Frontal cortex (tissue), 4 donors: Measurements from ENCODE around the gene ALDOB. TPM values are rescaled to one million over a fixed set of nuclear protein-coding genes. Genes with fewer than 3 reads are reported as not detected.

Experiments used
- DNase-seq, 2 donors: peaks; one replicate each; pipeline ENCODE4 v3.0.0; 2012; ENCODE audit warnings: low spot score in 2 of 2
- FAIRE-seq: peaks from 2 replicates; lab custom pipeline; 2012; peaks lifted over from hg19 to GRCh38; lab: Jason Lieb, UNC
- total RNA-seq: library from RNA; depleted of rRNA; stranded (reverse); fragments of >200 nt; gene quantifications from one replicate; pipeline ENCODE4 v1.2.3, GENCODE V29; 2014
- donor health status: control.
- donor health status: control.
- donor health status: control.

ALDOB gene
- total RNA-seq, 1 donor from 2014 or later, result not detected

- DNase-seq, result peak; percentile 30 to 58
- FAIRE-seq, result no peak
Measured at GRCh38 chr9:101458963-101459631, 23.5 kb upstream of the ALDOB start.

GRCh38 chr9:101457003-101457402 is 21.4 kb upstream of the ALDOB start:
- DNase-seq (no peak), FAIRE-seq (no peak)

DNA sequence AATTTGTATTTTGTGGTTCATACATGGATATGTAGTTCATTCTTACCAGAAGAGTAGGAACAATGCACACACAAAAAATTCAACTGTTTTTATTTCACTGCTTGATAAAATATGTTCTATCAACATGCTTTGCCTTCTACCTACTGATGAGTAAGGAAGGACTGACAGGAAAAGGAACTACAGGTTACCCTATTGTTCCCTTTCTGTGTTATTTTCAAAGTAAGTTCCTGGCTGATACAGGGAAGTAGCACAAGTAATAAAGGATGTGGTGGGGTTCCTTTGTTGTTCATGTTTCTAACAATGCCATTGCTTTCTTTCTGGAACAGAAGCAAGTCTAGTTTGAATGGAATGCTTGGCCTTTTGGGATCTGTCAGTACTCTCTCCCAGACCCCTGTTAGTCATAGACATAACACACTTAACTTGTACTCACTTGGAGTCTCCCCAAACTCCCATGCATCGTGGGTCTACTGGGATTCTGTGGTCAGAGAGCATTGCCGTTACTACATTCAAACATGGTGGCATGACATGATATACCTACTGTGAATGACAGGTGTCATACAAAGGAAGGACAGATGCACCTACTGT is 20.2 kb upstream of the ALDOB start:
- DNase-seq, result no peak
- no peak for FAIRE-seq

DNA sequence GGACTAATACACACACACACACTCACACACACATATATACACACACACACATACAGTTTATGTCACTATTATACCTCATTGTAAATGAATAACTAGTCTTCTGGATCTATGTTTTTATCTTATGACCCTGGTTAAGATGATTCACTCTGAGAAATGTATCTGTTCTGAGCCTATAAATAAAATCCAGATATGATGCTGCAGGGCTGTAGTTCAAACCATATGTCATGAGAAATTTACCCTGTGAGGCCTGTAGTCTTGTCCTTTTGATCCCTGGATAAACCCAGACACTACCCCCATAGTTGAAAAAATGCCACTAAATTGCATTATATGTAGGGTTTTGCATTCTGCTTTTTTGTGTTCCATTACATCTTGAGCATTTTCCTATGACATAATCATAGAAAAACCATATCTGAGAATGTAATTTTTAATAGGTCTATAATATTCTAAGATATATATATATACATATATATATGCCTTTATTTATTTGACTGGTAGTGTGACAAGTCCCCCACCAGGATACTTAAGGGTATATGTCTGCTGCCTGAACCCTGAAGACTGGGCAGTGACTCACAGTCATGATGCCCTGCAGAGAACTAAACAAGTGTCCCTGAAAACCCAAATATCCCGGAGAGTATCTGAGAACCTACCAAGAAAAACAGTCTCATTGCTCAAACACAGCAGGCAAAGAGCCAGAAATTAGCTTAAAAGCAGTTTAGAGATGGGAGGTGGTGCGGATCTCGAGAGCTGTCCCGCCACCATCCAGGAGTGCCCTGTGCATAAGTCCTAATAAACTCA is 18.4 kb upstream of the ALDOB start:
- no peak for FAIRE-seq

GRCh38 chr9:101451498-101451897 is 15.9 kb upstream of the ALDOB start:
- DNase-seq, result no peak
- FAIRE-seq, result no peak

More for the DNA sequence above, 18.4 kb upstream of the ALDOB start:
- no peak for DNase-seq

DNA sequence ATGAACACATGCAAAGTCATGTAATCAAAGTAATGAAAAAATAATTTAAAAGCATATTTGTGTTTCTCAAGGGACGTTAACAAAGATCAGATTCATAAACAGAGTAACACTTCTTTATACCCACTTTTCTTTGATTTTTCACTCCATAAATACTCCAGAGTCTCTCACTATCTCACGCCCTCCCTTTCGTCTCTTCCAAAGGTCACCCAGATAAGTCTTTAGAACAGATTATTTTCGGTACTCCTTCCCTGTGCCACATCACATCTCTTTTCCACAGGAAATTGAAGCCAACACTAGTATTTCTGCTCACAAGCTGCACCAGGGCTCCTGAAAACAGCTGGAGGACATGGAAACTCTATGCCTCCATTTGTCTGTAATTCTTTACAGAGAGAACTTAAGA is 15.4 kb upstream of the ALDOB start:
- no peak for FAIRE-seq
- DNase-seq, result no peak

GRCh38 chr9:101449071-101449721 is 13.6 kb upstream of the ALDOB start:
- FAIRE-seq (no peak), DNase-seq (peak; percentile 41 to 67)

- no peak for FAIRE-seq
Measured at GRCh38 chr9:101448680-101449070, 13.1 kb upstream of the ALDOB start.

GRCh38 chr9:101446732-101447131 is 11.2 kb upstream of the ALDOB start:
- FAIRE-seq, result no peak

More at GRCh38 chr9:101448680-101449070, 13.1 kb upstream of the ALDOB start:
- DNase-seq, result no peak

DNA sequence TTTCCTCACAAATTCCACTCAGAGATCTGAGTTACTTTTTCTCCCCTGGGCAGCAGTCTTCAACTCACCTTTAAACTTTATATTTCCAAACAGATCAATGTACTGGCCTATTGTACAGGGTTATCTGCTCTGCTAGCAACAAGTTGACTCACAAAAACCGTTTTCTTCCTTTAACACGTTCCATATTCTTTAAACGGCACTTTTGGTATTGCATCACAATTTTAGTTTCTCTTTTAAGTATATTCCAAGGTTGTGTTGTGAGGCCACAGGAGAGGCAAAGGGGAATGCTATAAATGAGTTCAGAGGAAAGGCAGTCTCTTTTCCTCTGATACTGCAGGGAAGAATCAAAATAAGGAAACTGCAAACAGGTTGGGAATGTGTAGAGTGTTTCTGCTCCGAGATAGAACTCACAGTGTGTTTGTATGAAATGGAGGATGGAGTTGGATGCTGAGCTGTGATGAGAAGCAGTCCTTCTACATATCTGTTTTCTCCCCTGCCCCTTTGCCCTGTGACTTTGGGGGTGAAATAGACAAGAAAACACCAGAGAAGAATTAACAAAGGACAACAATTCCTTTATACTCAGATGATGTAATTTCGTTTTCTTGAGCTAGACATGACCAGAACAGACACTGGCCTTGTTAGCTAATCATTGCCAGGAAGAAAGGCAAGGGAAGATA is 9.9 kb upstream of the ALDOB start:
- FAIRE-seq (no peak), DNase-seq (no peak)

More at GRCh38 chr9:101446732-101447131, 11.2 kb upstream of the ALDOB start:
- no peak for DNase-seq

DNA sequence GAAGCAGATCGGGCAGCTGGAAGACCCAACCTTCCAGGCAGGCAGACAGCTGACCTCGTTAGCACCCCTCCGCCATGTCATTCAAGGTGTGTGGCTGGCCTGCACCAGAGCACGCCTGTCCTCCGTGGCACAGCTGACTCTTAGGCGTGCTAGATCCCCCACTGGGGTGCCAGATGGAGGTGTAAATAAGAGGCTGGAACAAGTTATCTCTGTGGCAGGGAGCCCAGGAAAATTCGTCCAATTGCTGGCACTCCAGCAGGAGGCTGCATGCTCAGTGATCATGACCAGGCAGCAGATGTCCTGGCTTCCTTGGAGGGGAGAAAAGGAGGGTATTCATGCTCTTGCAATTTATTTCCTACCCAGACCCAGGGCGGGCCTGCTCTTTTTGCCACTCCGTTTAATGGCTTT is 7.8 kb upstream of the ALDOB start:
- DNase-seq (no peak), FAIRE-seq (no peak)

DNA sequence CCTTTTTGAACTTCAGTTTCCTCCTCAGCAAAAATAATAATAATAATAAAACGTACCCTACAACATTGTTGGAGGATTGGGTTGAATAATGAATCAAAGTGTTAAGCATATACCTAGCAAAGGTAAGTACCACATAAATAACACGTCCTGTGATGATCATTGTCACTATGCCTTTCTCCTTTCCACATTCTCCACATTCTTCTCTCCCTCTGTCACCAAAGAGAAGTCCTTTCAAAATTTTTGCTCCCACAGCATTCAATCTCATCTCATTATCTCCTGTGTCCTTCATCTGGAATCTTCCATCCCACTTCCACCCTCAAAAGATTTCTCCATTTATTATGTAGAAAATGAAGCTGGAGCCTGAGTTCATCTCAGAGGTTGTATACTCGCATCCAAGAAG is 7.2 kb upstream of the ALDOB start:
- DNase-seq (no peak), FAIRE-seq (no peak)

GRCh38 chr9:101442318-101442717 is 6.7 kb upstream of the ALDOB start:
- FAIRE-seq (no peak), DNase-seq (no peak)

- no peak for DNase-seq
- FAIRE-seq, result no peak
Measured at GRCh38 chr9:101440714-101441230, 5.2 kb upstream of the ALDOB start.

DNA sequence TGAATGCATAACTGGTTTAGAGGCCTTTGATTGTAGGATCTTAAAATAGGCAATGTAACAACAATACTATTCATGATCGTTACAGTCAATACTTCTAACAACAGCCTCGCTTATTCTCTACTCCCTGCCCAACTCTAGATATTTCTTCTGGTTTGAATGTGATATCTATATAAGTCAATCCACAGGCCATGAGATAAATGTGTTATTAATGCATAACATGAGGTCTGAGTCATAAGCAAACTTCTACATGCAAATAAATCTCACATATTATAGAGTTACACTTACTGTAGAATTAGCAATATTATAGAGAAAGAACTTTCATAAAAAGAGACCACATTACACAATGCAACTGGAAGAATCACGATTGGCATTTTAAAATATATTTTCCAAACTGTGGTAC is 2.9 kb upstream of the ALDOB start:
- no peak for FAIRE-seq
- DNase-seq, result no peak

DNA sequence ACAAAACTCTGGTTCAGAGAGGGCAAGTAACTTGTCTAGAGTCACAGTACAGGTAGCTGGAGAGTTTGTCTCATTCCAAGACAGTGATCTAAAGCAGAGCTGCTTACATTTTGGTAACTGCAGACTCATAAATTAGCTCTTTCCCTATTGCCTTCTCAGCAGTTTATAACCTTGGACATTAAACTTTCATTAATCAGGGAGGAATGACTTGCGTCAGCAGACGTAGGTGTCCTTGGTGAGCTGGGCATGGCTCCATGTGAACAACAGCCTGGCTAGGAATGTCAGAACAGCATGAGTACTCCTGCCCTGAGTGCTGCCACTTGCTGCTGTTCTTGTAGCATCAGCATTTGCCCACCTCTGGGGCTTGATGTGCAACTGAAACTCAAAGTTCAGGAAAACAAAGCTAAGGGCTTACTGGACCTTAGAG is 2.2 kb upstream of the ALDOB start:
- no peak for DNase-seq
- FAIRE-seq, result no peak

DNA sequence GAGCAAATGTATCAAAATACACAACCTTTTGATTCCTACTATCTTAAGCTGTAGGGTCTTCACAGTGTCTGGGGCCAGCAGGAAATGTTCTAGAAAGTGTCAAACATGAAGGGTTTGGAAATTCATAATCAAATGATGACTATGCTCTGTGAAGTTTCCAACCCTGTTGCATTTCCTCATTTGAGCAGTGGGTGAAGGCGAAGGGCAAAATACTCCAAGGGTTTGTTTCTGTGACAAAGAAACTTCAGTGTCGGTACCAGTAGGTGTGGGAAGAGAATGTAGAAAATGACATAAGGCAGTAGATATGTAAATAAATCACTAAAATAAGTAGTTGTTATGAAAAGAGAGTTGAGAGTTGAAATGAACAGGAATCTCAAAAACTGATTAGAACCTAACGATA is 576 bp downstream of the ALDOB start:
- DNase-seq, result no peak

GRCh38 chr9:101433229-101433628 is 2.3 kb downstream of the ALDOB start:
- DNase-seq (no peak), FAIRE-seq (no peak)

More for the DNA sequence above, 576 bp downstream of the ALDOB start:
- no peak for FAIRE-seq

GRCh38 chr9:101432740-101433139 is 2.8 kb downstream of the ALDOB start:
- FAIRE-seq (no peak), DNase-seq (no peak)

DNA sequence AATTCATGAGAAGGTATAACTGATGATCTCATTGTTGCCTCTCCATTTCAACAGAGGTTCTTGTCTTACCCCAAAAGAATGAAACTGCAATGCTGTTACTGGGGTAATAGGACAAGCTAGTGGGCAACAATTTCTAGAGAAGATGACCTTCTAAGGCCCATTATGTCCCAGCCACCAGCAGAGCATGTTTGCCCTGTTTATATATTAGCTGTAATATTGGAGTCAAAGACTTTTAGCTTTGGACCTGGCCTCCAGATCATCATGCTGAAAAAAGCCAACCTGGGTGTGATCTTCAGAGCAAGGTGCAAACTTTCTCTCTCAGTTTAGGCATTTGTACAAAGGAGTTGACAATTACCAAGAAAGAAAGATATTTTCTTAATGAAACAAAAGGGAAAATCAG is 3.4 kb downstream of the ALDOB start:
- no peak for FAIRE-seq
- DNase-seq, result no peak
